ENCODE results near the gene RAPGEF6. TPM values are rescaled to one million over a fixed set of nuclear protein-coding genes. Genes with fewer than 3 reads are reported as not detected.

RAPGEF6 gene
- total and polyA plus RNA-seq, 2 of the 4 experiments (the other 2 are of a cell fraction): 5.8 to 18.8 TPM

DNA sequence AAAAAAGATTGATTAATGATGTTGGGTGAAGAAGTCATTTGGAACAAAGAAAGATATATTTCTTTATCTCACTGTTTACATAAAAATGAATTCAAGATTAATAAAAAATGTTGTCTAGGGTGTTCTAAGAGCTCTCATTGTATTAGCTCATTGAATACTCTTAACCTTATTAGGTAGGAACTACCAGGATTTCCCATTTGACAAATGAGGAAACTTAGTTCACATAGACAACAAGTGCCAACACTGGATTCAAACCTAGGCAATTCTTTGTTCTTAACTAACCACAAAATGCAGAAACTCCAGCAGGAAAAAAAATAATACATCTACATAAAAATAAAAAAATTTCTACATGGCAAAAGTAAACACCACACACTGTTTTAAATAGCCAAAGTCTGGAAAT, 175.8 kb downstream of the RAPGEF6 start:
- in situ Hi-C loops (cut with MboI; ENCODE audit: low sequenced_read_pairs): no loop called here
- POLR2A ChIA-PET (ENCODE audit: unreplicated experiment): no interaction called here
- BruUV-seq (replicated peaks): no TSS peak

More for the DNA sequence above, 175.8 kb downstream of the RAPGEF6 start:
- Histone ChIP-seq H3K18ac (ENCODE audit: low read depth, low read length) (no peak overlapping the region), H4K20me1 (ENCODE audit: insufficient read depth, low read length) (no peaks in the 10 kb centered on the region), H3K36me3 (ENCODE audit: control insufficient read depth, insufficient read depth, low read length) (peaks cover 4% of the 10 kb centered on the region), H4K91ac (ENCODE audit: insufficient read depth, low read depth, low read length) (no peak overlapping the region), H3K4me1 (ENCODE audit: control insufficient read depth, insufficient read depth, low read length) (no peaks in the 10 kb centered on the region), H3K14ac (replicated peaks; ENCODE audit: low read depth, low read length) (no peak overlapping the region), H3K23ac (ENCODE audit: low read depth, low read length) (no peak overlapping the region), H4K5ac (ENCODE audit: low read depth, low read length) (no peak overlapping the region), H3K4me3 (ENCODE audit: insufficient read depth, low read depth, low read length) (no peak overlapping the region), H2AFZ (replicated peaks; ENCODE audit: low read length, poor library complexity) (no peak overlapping the region), H3K56ac (ENCODE audit: extremely low read depth, insufficient read depth, low read length) (no peak overlapping the region), H2AK9ac (replicated peaks; ENCODE audit: low read depth, low read length, poor library complexity) (no peak overlapping the region), H3K9me3 (ENCODE audit: control insufficient read depth, insufficient read depth, low read length) (no peaks in the 10 kb centered on the region), H3K9ac (ENCODE audit: low read depth, low read length) (no peak overlapping the region), H2BK20ac (ENCODE audit: low read depth, low read length) (no peak overlapping the region), H3K27me3 (ENCODE audit: control insufficient read depth, insufficient read depth, low read length) (no peaks in the 10 kb centered on the region), H2BK15ac (ENCODE audit: low read depth, low read length) (no peak overlapping the region), H4K8ac (ENCODE audit: low read depth in 2 of 2, low read length in 2 of 2) (no peak overlapping the region), H3K4me2 (ENCODE audit: low read depth, low read length) (no peak overlapping the region), H3K4ac (ENCODE audit: low read depth, low read length) (no peak overlapping the region), H2AK5ac (ENCODE audit: low read depth, low read length) (no peak overlapping the region), H3K79me1 (ENCODE audit: low read depth in 1 of 2, low read length in 2 of 2) (peaks cover 0 to 3% of the 10 kb centered on the region in 2 experiments; a peak in 2 of 4 replicates), H2BK5ac (ENCODE audit: low read depth, low read length, poor library complexity, severe bottlenecking) (no peak overlapping the region), H3K9me1 (ENCODE audit: insufficient read depth, low read length) (0 out of 2 replicates have a peak, but pooled peaks cover 3% of the 10 kb centered on the region), H3K27ac (ENCODE audit: insufficient read depth, low read length) (no peak overlapping the region), H2BK120ac (ENCODE audit: low read depth, low read length) (no peak overlapping the region)
- CTCF ChIA-PET: no interaction called here
- intact Hi-C loops (cut with micrococcal nuclease) (no loop called here), dilution Hi-C loops (cut with HindIII; ENCODE audit: low sequenced_read_pairs, unreplicated experiment) (no loop called here)
- ATAC-seq (ENCODE audit: low read depth): no peak
- no peak for TF ChIP-seq CEBPB (IDR thresholded peaks at IDR 0.05; ENCODE audit: low read depth, low read length)
- no peak for TF ChIP-seq FOS (IDR thresholded peaks at IDR 0.05; ENCODE audit: low read depth, low read length)
- TF ChIP-seq RCOR1 (IDR thresholded peaks at IDR 0.05; ENCODE audit: insufficient replicate concordance, low read length): no peak
- TF ChIP-seq POLR2A (IDR thresholded peaks at IDR 0.05; ENCODE audit: low read depth, low read length): no peak
- TF ChIP-seq, protein P1, sequence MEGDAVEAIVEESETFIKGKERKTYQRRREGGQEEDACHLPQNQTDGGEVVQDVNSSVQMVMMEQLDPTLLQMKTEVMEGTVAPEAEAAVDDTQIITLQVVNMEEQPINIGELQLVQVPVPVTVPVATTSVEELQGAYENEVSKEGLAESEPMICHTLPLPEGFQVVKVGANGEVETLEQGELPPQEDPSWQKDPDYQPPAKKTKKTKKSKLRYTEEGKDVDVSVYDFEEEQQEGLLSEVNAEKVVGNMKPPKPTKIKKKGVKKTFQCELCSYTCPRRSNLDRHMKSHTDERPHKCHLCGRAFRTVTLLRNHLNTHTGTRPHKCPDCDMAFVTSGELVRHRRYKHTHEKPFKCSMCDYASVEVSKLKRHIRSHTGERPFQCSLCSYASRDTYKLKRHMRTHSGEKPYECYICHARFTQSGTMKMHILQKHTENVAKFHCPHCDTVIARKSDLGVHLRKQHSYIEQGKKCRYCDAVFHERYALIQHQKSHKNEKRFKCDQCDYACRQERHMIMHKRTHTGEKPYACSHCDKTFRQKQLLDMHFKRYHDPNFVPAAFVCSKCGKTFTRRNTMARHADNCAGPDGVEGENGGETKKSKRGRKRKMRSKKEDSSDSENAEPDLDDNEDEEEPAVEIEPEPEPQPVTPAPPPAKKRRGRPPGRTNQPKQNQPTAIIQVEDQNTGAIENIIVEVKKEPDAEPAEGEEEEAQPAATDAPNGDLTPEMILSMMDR (conservative IDR thresholded peaks at IDR 0.05; ENCODE audit: low read depth, low read length): no peak
- no peak for TF ChIP-seq MXI1 (IDR thresholded peaks at IDR 0.05; ENCODE audit: borderline replicate concordance, low read depth, low read length)
- no peak for TF ChIP-seq RFX5 (IDR thresholded peaks at IDR 0.05; ENCODE audit: low read depth, low read length)
- TF ChIP-seq, protein P2, sequence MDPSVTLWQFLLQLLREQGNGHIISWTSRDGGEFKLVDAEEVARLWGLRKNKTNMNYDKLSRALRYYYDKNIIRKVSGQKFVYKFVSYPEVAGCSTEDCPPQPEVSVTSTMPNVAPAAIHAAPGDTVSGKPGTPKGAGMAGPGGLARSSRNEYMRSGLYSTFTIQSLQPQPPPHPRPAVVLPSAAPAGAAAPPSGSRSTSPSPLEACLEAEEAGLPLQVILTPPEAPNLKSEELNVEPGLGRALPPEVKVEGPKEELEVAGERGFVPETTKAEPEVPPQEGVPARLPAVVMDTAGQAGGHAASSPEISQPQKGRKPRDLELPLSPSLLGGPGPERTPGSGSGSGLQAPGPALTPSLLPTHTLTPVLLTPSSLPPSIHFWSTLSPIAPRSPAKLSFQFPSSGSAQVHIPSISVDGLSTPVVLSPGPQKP (IDR thresholded peaks at IDR 0.05; ENCODE audit: borderline replicate concordance, low read depth, low read length): no peak
- no peak for TF ChIP-seq MAZ (IDR thresholded peaks at IDR 0.05; ENCODE audit: borderline replicate concordance, low read depth, low read length)
- no peak for TF ChIP-seq BHLHE40 (IDR thresholded peaks at IDR 0.05; ENCODE audit: low read depth, low read length)
- TF ChIP-seq SMC3 (IDR thresholded peaks at IDR 0.05; ENCODE audit: low read depth, low read length): no peak
- TF ChIP-seq RAD21 (IDR thresholded peaks at IDR 0.05; ENCODE audit: low read length): no peak
- TF ChIP-seq, protein P3, sequence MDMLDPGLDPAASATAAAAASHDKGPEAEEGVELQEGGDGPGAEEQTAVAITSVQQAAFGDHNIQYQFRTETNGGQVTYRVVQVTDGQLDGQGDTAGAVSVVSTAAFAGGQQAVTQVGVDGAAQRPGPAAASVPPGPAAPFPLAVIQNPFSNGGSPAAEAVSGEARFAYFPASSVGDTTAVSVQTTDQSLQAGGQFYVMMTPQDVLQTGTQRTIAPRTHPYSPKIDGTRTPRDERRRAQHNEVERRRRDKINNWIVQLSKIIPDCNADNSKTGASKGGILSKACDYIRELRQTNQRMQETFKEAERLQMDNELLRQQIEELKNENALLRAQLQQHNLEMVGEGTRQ (IDR thresholded peaks at IDR 0.05; ENCODE audit: low read depth, low read length): no peak
- TF ChIP-seq CHD1 (IDR thresholded peaks at IDR 0.05; ENCODE audit: low read depth, low read length): no peak
- no peak for DNase-seq

All from IMR-90 (cell line).